Upper lobe of left lung (tissue), 6 donors: ENCODE data around the gene RPS14. TPM values are rescaled to one million over a fixed set of nuclear protein-coding genes. Genes with fewer than 3 reads are reported as not detected.
A peak's percentile ranks its signal among the peaks of the same experiment; 100 is the strongest.
"Not testable (repeated sequence)": the region's sequence is repeated elsewhere in the genome, so short reads cannot be mapped to it uniquely, and the experiment has no call there.

ENCODE experiments used
- ATAC-seq, 2 donors: fragments of 200-7000 bp; cut with Tn5 transposase; one replicate each; pipeline ENCODE4 v1.9.1; 2022; ENCODE audit warnings: mild to moderate bottlenecking in 2 of 2, moderate library complexity in 2 of 2; ENCODE audit not compliant: low FRiP score in 2 of 2
- DNase-seq, 2 donors: peaks; one replicate each; pipeline ENCODE4 v3.0.0-alpha.2; 2019 to 2020
- H3K27ac ChIP-seq, 4 donors: fragments of 200-600 bp; sonication (generic); one replicate each; pipeline ENCODE4 v1.5.1; 2016 to 2019
- H3K27me3 ChIP-seq, 4 donors: fragments of 200-600 bp; sonication (generic); one replicate each; pipeline ENCODE4 v1.5.1; 2017 to 2019
- H3K36me3 ChIP-seq, 4 donors: fragments of 200-600 bp; sonication (generic); one replicate each; pipeline ENCODE4 v1.5.1; 2016 to 2019
- H3K4me1 ChIP-seq, 4 donors: fragments of 200-600 bp; sonication (generic); one replicate each; pipeline ENCODE4 v1.5.1; 2018 to 2019
- H3K4me3 ChIP-seq, 4 donors: fragments of 200-600 bp; sonication (generic); one replicate each; pipeline ENCODE4 v1.5.1; 2017 to 2019; ENCODE audit warnings: mild to moderate bottlenecking in 2 of 4, moderate library complexity in 1 of 4
- H3K9me3 ChIP-seq, 4 donors: fragments of 200-600 bp; sonication (generic); one replicate each; pipeline ENCODE4 v1.5.1; 2018 to 2019
- EP300 ChIP-seq, 4 donors: sonication (generic); formaldehyde crosslinking; IDR thresholded peaks; one replicate each; pipeline ENCODE4 v1.5.1; 2017; ENCODE audit warnings: antibody characterized with exemption in 4 of 4, control low read depth in 2 of 4
- POLR2A ChIP-seq, 4 donors: fragments of 450-650 bp; IDR thresholded peaks; one replicate each; pipeline ENCODE4 v1.5.1; 2016 to 2017; ENCODE audit warnings: antibody characterized with exemption in 4 of 4, mild to moderate bottlenecking in 2 of 4
- POLR2AphosphoS5 ChIP-seq, 2 donors: sonication (generic); formaldehyde crosslinking; IDR thresholded peaks; one replicate each; pipeline ENCODE4 v1.5.1; 2017; ENCODE audit warnings: antibody characterized with exemption in 2 of 2
- WGBS, 2 donors: methylation state at CpG; one replicate each; pipeline ENCODE4 v1.1.5; 2017 to 2018; 5-methylcytosine and 5-hydroxymethylcytosine counted together
- total RNA-seq, 6 donors: library from RNA; depleted of rRNA in 4 of 6; stranded (reverse); fragments of >200 nt in 4 of 6; gene quantifications; one replicate each; pipeline versions ENCODE4 v1.1.0 to v1.2.1, GENCODE V29; 2016 to 2021
- TF ChIP-seq, protein P1 (sequence below), 6 experiments: fragments of 450-650 bp in 4 of 6; fragments of 200-600 bp in 2 of 6; sonication (generic) in 2 of 6; IDR thresholded peaks; one replicate each; pipeline ENCODE4 v1.5.1; 2016 to 2019; ENCODE audit warnings: antibody characterized with exemption in 6 of 6
- donor health status: DM: no; HTN: no; CAD: no; lungs with moderate emphysema.
- donor health status: DM: no; HTN: yes; CAD: no; lungs with severe emphysema.

Gene RPS14
- total RNA-seq, 6 donors from 2014 or later, result 806 to 1,982 (median 1,727) TPM

DNA sequence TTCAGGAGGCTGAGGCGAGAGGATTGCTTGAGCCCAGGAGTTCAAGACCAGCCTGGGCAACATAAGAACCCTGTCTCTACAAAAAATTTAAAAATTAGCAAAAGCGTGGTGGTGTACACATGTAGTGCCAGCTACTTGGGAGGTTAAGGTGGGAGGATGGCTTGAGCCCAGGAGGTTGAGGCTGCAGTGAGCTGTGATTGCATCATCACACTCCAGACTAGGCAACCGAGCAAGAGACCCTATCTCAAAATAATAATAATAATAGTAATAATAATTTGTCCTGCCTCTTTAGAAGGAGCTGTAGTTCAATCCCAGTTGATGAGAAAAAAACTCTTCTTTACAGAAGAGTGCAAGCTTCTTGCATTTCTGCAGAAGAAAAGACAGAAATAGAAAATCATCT lies 26.8 kb downstream of the RPS14 start:
- H3K4me3 ChIP-seq, result no peak overlapping the region
- TF ChIP-seq EP300 (IDR thresholded peaks at IDR 0.05) (no peak), POLR2AphosphoS5 (IDR thresholded peaks at IDR 0.05) (no peak), POLR2A (IDR thresholded peaks at IDR 0.05) (no peak)
- TF ChIP-seq, protein P1, sequence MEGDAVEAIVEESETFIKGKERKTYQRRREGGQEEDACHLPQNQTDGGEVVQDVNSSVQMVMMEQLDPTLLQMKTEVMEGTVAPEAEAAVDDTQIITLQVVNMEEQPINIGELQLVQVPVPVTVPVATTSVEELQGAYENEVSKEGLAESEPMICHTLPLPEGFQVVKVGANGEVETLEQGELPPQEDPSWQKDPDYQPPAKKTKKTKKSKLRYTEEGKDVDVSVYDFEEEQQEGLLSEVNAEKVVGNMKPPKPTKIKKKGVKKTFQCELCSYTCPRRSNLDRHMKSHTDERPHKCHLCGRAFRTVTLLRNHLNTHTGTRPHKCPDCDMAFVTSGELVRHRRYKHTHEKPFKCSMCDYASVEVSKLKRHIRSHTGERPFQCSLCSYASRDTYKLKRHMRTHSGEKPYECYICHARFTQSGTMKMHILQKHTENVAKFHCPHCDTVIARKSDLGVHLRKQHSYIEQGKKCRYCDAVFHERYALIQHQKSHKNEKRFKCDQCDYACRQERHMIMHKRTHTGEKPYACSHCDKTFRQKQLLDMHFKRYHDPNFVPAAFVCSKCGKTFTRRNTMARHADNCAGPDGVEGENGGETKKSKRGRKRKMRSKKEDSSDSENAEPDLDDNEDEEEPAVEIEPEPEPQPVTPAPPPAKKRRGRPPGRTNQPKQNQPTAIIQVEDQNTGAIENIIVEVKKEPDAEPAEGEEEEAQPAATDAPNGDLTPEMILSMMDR (IDR thresholded peaks at IDR 0.05), result no peak
- no peaks in the 10 kb centered on the region for H3K36me3 ChIP-seq
- 69 to 76% methylated on average over 3 of the region's 3 CpGs for WGBS, 2 donors
- no peak overlapping the region for H3K27ac ChIP-seq
- no peaks in the 10 kb centered on the region for H3K27me3 ChIP-seq
- ATAC-seq (no peak), DNase-seq (no peak)
- H3K9me3 ChIP-seq, result no peaks in the 10 kb centered on the region
- peaks cover 0 to 1% (median 0%) of the 10 kb centered on the region in 4 donors for H3K4me1 ChIP-seq

DNA sequence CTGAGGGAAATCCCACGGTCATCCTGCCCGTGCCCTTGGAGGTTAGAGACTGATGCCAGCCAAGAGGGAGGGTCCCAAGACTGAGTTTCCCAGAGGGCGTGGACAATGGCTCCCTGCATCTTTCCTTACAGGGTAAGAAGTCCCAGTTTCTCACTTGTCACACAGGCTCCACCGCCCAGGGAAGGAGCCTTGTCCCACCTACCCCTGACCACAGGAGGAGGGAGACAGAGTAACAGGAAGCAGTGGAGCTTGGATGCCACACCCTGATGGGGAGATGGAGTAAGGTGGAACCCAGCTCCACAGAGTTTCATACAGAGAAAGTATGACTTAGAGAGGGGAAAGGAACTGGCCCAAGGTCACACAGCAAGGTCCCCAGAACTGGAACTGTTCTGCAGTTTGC lies 27.5 kb downstream of the RPS14 start:
- ATAC-seq (peak in 1 of 2 donors; percentile 43), DNase-seq (no peak)
- H3K27me3 ChIP-seq, result no peaks in the 10 kb centered on the region
- no peaks in the 10 kb centered on the region for H3K4me1 ChIP-seq
- no peaks in the 10 kb centered on the region for H3K36me3 ChIP-seq
- H3K9me3 ChIP-seq, result no peaks in the 10 kb centered on the region
- WGBS, 2 donors, result 64 to 67% methylated on average over 4 of the region's 4 CpGs
- no peak overlapping the region for H3K4me3 ChIP-seq
- TF ChIP-seq POLR2A (IDR thresholded peaks at IDR 0.05), result no peak
- no peak for TF ChIP-seq POLR2AphosphoS5 (IDR thresholded peaks at IDR 0.05)
- TF ChIP-seq EP300 (IDR thresholded peaks at IDR 0.05), result no peak
- TF ChIP-seq, protein P1 (IDR thresholded peaks at IDR 0.05), result no peak
- no peak overlapping the region for H3K27ac ChIP-seq

DNA sequence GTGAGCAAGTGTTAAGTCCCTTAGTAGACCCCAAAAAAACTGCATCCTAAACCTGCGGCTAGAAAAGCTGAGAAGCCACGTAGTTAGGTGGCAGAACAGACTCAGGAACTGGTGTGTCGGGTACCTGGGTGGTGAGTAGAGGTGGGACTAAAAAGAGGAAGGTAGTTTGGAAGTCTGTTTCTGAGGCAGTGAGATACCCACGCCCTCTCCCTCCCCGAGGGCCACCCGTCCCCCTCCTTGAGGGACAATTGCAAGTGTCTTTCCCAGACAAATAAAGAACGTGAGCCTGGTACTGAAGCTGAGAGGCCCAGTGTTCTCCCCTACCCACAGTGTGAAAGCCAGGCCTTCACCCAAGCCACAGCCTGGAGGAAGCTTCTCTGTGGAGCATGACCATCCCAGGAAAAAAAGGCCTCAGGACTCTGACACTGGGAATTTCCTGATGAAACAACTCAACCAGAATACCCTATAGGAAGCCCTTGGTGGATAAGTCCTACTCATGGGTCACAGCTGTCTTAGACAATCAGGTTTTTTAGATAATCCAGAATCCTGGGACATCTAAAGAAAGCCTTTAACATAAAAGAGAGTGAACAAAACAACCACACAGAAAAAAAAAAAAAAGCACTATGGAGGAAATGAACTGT lies 29.8 kb downstream of the RPS14 start:
- Histone ChIP-seq H3K9me3 (no peaks in the 10 kb centered on the region), H3K27me3 (no peaks in the 10 kb centered on the region), H3K27ac (no peak overlapping the region), H3K4me3 (no peak overlapping the region), H3K36me3 (no peaks in the 10 kb centered on the region), H3K4me1 (no peaks in the 10 kb centered on the region)
- DNase-seq (no peak), ATAC-seq (no peak)
- TF ChIP-seq, protein P1 (IDR thresholded peaks at IDR 0.05), result no peak
- no peak for TF ChIP-seq POLR2A (IDR thresholded peaks at IDR 0.05)
- TF ChIP-seq POLR2AphosphoS5 (IDR thresholded peaks at IDR 0.05), result no peak
- no peak for TF ChIP-seq EP300 (IDR thresholded peaks at IDR 0.05)
- WGBS, 2 donors, result 58 to 78% methylated on average over 7 of the region's 7 CpGs

DNA sequence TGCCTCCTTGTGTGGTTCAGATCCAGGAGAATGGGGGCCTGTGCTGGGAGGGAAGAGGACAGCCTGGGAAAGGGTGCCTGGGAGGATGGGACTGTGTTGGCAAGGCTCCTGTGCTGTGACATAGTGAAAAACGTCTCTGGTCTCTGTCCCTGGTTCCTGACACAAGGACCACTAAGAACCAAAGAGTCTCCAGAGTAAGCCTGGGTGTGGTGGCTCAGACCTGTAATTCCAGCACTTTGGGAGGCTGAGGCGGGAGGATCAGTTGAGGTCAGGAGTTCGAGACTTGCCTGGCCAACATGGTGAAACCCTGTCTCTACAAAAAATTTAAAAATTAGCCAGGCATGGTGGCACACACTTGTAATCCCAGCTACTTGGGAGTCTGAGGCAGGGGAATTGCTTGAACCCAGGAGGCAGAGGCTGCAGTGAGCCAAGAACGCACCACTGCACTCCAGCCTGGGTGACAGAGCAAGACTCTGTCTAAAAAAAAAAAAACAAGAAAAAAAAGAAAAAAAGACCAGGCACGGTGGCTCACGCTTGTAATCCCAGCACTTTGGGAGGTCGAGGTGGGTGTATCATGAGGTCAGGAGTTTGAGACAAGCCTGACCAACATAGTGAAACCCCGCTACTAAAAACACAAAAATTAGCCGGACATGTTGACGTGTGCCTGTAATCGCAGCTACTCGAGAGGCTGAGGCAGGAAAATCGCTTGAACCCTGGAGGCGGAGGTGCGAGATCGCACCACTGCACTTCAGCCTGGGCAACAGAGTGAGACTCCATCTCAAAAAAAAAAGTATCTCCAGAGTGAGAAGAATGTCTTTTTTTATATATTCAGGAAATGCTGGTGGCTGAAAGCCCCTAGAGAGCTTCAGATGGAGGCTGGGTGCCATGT lies 35.4 kb downstream of the RPS14 start:
- not testable (repeated sequence) for H3K27me3 ChIP-seq, H3K36me3 ChIP-seq, ATAC-seq, DNase-seq, H3K9me3 ChIP-seq, H3K4me3 ChIP-seq
- Histone ChIP-seq H3K4me1 (peaks cover 22 to 44% (median 32%) of the 10 kb centered on the region in 4 donors), H3K27ac (peak overlapping the region; percentile 93 to 95 (median 94))
- 89 to 94% methylated on average over 16 of the region's 16 CpGs for WGBS, 2 donors

DNA sequence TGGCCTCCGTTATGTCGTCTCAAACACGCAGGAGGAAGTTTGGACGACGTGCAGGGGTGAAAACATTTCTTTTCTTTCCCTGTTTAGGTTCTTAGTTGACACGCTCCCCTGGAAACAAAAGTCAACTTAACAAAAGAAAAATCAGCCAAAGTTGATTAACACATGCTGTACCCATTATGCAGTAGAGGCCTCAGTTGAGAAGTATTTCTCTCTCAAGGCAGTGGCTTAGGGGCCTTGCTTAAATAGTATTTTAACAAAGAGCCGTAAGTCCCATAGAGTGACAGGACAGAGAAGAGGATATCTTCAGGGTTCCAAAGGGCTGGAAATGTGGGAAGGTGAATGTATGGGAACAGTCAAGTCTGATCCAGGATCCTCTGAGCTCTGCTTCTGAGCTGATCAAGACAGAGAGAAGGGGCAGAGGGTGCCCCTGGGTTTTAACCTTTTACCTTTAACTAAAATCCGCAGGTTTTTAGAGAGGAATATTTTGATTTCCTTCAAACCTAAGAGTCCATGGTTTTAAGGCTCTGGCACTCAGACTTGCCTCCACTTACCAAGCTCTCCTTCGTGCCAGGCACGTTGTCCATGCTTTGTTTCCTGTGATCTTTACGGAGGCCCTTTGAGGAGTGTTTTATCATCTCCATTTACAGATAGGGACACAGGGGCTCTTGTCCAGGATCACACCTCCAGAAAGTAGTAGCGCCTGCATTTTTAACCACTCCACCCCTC lies 36.2 kb downstream of the RPS14 start:
- Histone ChIP-seq H3K27ac (peak overlapping the region; percentile 93 to 95 (median 94)), H3K36me3 (peaks cover 0 to 4% (median 2%) of the 10 kb centered on the region in 4 donors), H3K4me3 (peak overlapping the region in 3 of 4 donors; percentile 62 to 66 (median 63)), H3K4me1 (peaks cover 30 to 52% (median 40%) of the 10 kb centered on the region in 4 donors), H3K27me3 (no peaks in the 10 kb centered on the region), H3K9me3 (no peaks in the 10 kb centered on the region)
- ATAC-seq, result no peak
- no peak for DNase-seq
- TF ChIP-seq POLR2A (IDR thresholded peaks at IDR 0.05) (no peak), EP300 (IDR thresholded peaks at IDR 0.05) (no peak), POLR2AphosphoS5 (IDR thresholded peaks at IDR 0.05) (no peak)
- TF ChIP-seq, protein P1 (IDR thresholded peaks at IDR 0.05), result no peak
- 52 to 56% methylated on average over 12 of the region's 12 CpGs for WGBS, 2 donors
